Stimulated activated CD4-positive, alpha-beta T cell treated with anti-CD3 and anti-CD28 coated beads, Interleukin-1b, Interleukin-23, amount 100 ng/mL, for 4 hours (primary cell): ENCODE measurements around the gene MAP4K4.

Experiments
- DNase-seq, 2 donors: peaks; one replicate each; pipeline ENCODE4 v3.0.0-alpha.2; 2020; ENCODE audit warnings: low read depth in 2 of 2

The MAP4K4 gene

DNA sequence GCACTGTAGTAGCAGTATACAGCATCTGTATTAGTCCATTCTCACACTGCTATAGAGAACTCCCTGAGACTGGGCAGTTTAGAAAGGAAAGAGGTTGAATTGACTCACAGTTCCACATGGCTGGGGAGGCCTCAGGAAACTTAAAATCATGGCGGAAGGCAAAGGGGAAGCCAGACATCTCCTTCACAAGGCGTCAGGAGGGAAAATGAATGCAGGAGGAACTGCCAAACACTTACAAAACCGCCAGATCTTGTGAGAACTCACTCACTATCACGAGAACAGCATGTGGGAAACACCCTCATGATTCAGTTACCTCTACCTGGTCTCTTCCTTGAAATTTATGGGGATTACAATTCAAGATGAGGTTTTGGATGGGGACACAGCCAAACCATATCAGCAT, 25.4 kb downstream of the MAP4K4 start:
- no peak for DNase-seq

DNA sequence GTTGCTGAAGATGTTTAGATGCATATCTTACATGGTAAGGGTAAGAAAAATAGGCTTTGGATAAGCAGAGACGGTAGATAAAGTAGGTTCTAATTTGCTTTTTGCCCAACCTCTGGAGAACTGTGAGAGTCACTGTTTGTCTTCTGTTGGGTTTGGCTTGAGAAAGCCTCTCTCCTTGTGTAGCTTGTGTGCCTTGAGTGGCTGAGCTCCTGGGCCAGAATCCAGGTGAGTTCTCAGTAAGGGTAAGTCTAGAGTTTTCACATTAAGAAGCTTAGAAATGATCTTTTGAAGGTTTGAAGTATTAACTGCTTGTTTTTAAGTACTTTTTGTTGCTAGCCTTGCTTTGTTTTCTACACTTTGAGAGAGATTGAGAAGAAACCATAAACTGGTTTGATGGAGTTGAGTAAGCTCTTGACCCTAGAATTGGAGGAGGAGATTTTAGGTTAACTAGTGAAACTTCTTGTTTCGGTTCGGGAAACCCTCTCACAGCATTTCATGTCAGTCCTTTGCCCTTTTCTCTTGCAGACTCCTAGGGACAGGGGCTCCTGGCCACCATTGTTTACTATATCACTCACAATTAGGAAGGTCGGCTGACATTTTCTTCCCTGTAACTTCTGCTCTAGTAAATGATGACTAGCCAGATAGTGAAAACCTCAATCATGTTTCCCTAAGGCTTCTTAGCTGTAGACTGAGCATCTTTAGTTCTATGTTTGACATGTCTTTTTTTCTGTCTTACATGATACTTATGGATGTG, 26.0 kb downstream of the MAP4K4 start:
- DNase-seq: no peak

GRCh38 chr2:101724125-101724474, 26.6 kb downstream of the MAP4K4 start:
- no peak for DNase-seq

- DNase-seq: no peak
These were observed 27.5 kb downstream of the MAP4K4 start for GRCh38 chr2:101725038-101725437.

- no peak for DNase-seq
These were observed 28.1 kb downstream of the MAP4K4 start for GRCh38 chr2:101725515-101726192.

- DNase-seq: no peak
These were observed 31.4 kb downstream of the MAP4K4 start for GRCh38 chr2:101728865-101729264.

GRCh38 chr2:101729521-101730190, 32.1 kb downstream of the MAP4K4 start:
- DNase-seq: no peak

GRCh38 chr2:101731221-101732054, 33.9 kb downstream of the MAP4K4 start:
- no peak for DNase-seq

DNA sequence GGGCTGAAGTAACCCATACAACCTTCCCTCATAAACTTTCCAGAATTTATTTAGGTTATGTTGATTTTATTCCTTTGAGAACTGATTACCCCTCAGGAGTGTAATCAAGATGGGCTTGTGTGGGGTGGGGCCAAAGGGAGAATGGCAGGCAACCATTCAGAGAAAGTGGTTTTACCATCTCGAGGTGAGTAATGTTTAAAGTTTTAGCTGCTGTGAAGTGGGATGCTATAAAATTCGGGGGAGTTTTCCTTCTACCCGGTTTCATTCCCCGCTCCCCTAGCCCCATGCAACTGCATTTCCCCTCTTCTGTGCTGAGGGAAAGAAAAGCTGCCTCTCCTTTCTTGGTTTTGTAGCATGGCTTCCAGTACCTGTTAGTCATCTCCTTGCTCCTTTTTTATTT, 34.7 kb downstream of the MAP4K4 start:
- no peak for DNase-seq

DNA sequence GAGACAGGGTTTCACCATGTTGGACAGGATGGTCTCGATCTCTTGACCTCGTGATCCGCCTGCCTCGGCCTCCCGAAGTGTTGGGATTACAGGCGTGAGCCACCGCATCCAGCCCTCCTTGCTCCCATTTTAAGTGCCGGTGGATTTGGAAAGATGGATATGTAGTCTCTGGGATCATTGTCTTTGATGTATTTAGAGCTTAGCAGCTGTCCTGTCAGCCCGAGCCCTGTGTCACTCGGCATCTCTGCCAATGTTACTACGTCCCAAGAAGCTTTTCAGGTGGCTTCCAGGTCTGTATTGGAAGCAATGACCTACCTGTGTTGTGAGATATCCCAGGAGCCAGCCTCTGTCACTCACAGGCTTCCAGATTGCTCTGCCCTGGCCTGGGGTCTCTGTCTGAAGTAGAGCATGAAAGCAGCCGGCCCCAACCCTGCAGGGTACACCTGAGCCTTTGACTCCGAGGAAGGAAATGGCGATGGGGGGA, 35.3 kb downstream of the MAP4K4 start:
- DNase-seq: no peak

DNA sequence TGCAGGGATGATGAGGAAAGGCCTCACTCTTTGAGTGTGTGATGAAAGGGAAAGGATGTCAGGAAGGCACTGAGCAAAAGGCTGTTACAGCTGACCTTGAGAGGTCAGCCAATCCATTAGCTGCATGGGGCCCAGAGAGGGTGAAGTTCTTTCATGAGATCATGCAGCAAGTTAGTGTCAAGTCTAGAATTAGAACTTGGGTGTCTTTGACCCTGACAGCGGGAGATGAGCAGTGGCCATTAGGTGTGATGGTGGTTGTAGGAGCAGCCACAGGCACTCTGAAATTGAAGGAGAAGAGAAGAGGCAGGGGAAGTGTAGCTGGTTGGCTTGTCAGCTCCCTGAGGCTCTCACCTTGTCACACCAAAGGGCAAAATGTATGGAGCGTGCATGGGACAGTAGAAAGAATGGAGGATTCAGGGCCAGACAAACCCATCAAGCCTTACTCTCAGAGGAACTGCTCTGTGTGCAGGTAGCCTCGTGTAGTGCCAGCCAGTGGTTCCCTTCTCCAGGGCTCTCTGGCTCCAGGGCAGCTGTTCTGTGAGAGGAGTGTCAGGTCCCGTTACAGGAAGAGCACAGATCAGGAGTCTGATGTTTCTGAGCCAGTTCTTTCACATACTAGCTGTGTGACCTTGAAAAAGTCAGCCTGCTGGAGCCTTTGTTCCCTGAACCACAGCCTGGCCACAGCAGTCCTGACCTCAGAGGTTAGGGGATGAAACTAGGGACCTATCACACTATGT, 35.9 kb downstream of the MAP4K4 start:
- DNase-seq: no peak

- DNase-seq: no peak
These were observed 37.1 kb downstream of the MAP4K4 start for GRCh38 chr2:101734505-101735165.

DNA sequence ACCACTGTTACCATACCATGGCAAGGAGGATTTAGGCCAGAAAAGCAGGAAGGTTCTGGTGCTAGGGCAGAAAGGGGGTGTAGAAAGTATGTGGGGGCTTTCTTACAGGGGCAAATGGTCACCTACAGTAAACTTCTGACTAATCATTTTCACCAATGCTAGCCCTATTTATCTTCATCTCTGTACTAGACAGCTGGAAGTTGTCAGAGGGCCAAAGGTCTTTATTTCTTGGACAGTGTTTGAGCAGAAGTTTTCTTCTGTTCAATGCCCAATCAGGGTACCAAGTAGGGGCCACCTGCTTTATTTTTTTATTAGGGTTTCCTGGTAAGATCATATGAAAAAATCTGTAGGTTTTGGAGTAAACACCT, 37.6 kb downstream of the MAP4K4 start:
- DNase-seq: no peak

- no peak for DNase-seq
These were observed 38.7 kb downstream of the MAP4K4 start for GRCh38 chr2:101736233-101736632.

DNA sequence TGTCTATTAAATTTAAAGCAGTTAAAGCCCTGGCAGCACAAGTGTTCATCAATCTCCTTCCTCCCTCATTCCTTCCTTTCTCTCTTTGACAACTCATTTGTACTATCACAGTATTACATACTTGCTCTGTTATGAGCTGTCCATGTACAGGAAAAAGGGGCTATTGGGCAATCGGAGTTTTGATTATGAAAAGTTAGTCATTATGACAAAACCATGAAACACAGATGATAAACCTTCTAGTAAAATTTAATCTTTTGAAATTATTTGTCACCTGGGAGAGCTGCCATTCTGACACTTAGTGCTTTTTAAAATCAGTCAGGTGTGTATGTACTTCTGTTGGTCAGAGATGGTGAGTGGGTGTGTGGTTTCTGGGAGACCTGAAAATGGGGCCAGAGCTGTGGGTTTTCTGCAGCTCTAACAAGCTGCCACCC, 39.4 kb downstream of the MAP4K4 start:
- DNase-seq: no peak

DNA sequence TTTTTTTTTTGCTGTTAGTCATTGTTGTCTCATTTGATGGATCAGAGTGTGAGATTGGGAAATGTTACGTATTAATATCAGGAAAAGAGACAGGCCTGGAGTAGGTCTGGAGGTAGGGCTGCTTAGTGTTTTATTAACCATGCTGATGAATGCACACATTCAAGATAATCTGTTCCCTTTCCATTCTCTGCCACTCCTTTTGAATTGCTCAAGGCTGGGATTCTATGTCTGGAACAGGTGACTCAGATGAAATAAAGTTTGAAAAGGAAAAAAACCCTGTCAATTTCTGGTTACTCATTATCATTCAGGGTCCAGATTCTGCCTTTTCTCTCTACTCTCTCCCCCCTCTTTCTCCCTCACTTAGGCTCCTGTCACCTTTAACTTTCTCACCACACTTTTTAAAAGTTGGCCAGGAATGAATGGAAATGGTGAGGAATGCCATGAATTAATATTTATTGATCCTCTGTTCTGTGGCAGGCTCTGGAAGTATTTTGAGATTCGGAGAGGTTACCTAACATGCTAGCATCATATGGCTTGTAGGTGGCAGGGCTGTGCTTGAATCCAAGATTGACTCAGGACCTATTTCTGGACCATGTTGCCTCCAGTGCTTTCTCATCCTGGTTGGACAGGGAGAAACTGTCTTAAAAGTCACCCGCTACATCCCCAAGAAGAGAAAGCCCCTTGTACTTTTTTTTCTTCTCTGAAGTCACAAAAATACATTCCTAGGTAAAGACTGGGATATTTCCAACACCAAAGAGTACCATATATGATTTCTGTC, 40.2 kb downstream of the MAP4K4 start:
- DNase-seq: no peak

GRCh38 chr2:101738649-101739048, 41.1 kb downstream of the MAP4K4 start:
- DNase-seq: no peak

GRCh38 chr2:101740555-101740964, 43.1 kb downstream of the MAP4K4 start:
- no peak for DNase-seq

DNA sequence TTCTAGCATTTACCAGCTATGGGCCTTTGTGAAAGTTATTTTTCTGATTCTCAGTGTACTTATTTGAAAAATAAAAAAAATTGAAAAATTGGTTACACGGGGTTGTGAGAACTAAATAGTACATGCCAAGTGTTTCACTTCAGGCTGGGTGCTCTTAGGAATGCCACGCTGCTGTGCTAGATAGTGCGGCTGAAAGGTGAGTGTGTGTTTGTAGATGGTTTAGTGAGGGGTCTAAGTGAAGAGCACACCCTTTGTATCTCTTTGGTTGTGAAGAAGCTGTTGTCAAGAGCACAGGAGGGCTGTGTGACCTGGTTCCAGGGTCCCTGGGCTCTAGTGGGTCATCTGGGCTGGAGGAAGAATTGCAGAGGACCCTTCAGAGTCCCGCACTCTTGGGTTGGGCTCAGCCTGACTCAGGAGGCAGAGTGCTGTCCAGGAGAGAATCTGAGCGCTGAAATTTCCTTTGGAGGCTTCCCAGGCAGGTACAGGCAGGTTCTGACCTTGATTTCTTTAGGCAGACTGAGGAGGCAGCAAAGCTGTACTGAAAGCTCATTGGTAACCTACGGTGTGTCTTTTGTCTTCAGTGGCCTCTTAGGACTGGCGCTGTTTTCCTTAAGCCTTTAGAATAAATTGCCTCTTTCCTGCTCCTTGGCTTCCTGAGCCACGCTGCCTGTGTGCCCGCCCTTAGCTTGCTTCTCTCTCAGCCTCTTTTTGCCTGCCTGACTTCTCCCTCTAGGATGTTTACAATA, 44.4 kb downstream of the MAP4K4 start:
- no peak for DNase-seq
